Activated T-cell treated with anti-CD3 and anti-CD28 coated beads for 1 hour (primary cell): ENCODE measurements around the gene KLF3.

ENCODE experiments used
- DNase-seq: peaks from one replicate; pipeline ENCODE4 v3.0.0-alpha.2; 2020; ENCODE audit warnings: low read depth

The KLF3 gene

GRCh38 chr4:38743866-38744265 lies 79.9 kb downstream of the KLF3 start:
- DNase-seq = no peak

GRCh38 chr4:38745881-38746280 lies 81.9 kb downstream of the KLF3 start:
- DNase-seq = no peak

GRCh38 chr4:38747629-38748028 lies 83.6 kb downstream of the KLF3 start:
- no peak for DNase-seq

- no peak for DNase-seq
Measured at GRCh38 chr4:38749336-38749735, 85.3 kb downstream of the KLF3 start.
